ENCODE results near the gene MAGEF1. TPM values are rescaled to one million over a fixed set of nuclear protein-coding genes. Genes with fewer than 3 reads are reported as not detected.

Gene MAGEF1
- total and polyA plus RNA-seq, 2 experiments from 2014 or later, result 66.5 to 88.7 TPM

GRCh38 chr3:184688882-184689271, 23.0 kb downstream of the MAGEF1 start:
- TF ChIP-seq REST (IDR thresholded peaks at IDR 0.05; ENCODE audit: unreplicated experiment) (no peak), ZNF331 (CRISPR knock-in tag; IDR thresholded peaks at IDR 0.05; ENCODE audit: low read depth) (no peak), NANOG (IDR thresholded peaks at IDR 0.05; ENCODE audit: borderline replicate concordance) (no peak), ZNF114 (CRISPR knock-in tag; IDR thresholded peaks at IDR 0.05) (no peak), JUNB (IDR thresholded peaks at IDR 0.05; ENCODE audit: unreplicated experiment) (no peak), POLR2AphosphoS5 (IDR thresholded peaks at IDR 0.05; ENCODE audit: low read depth) (no peak)
- TF ChIP-seq, protein P1, sequence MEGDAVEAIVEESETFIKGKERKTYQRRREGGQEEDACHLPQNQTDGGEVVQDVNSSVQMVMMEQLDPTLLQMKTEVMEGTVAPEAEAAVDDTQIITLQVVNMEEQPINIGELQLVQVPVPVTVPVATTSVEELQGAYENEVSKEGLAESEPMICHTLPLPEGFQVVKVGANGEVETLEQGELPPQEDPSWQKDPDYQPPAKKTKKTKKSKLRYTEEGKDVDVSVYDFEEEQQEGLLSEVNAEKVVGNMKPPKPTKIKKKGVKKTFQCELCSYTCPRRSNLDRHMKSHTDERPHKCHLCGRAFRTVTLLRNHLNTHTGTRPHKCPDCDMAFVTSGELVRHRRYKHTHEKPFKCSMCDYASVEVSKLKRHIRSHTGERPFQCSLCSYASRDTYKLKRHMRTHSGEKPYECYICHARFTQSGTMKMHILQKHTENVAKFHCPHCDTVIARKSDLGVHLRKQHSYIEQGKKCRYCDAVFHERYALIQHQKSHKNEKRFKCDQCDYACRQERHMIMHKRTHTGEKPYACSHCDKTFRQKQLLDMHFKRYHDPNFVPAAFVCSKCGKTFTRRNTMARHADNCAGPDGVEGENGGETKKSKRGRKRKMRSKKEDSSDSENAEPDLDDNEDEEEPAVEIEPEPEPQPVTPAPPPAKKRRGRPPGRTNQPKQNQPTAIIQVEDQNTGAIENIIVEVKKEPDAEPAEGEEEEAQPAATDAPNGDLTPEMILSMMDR (conservative IDR thresholded peaks at IDR 0.05; ENCODE audit: low read depth in 2 of 2), result no peak
- Mint-ChIP-seq H3K4me3 (no peak overlapping the region), H3K9me3 (no peaks in the 10 kb centered on the region), H3K27ac (no peak overlapping the region), H3K4me1 (peaks cover 37% of the 10 kb centered on the region), H3K36me3 (ENCODE audit: low read depth) (peaks cover 2% of the 10 kb centered on the region; the same call in 1 of the 3 replicates), H3K27me3 (ENCODE audit: insufficient read depth, low read depth, poor library complexity) (peaks cover 20% of the 10 kb centered on the region)
- Histone ChIP-seq H3K27ac (ENCODE audit: low read depth) (no peak overlapping the region), H3K36me3 (ENCODE audit: insufficient read depth) (no peaks in the 10 kb centered on the region), H4K20me1 (replicated peaks; ENCODE audit: insufficient read depth) (no peaks in the 10 kb centered on the region), H3K27me3 (ENCODE audit: insufficient read depth) (no peaks in the 10 kb centered on the region), H3F3A (replicated peaks; ENCODE audit: low read depth) (no peaks in the 10 kb centered on the region), H3K9me2 (ENCODE audit: insufficient read depth) (no peaks in the 10 kb centered on the region), H2AFZ (no peak overlapping the region), H3K4me1 (ENCODE audit: insufficient read depth) (peaks cover 15% of the 10 kb centered on the region), H3K4me3 (no peak overlapping the region), H3K79me2 (replicated peaks; ENCODE audit: insufficient read depth) (no peaks in the 10 kb centered on the region), H3K4me2 (no peak overlapping the region)
- no peak for ATAC-seq
- DNase-seq (ENCODE audit: low spot score), result no peak

DNA sequence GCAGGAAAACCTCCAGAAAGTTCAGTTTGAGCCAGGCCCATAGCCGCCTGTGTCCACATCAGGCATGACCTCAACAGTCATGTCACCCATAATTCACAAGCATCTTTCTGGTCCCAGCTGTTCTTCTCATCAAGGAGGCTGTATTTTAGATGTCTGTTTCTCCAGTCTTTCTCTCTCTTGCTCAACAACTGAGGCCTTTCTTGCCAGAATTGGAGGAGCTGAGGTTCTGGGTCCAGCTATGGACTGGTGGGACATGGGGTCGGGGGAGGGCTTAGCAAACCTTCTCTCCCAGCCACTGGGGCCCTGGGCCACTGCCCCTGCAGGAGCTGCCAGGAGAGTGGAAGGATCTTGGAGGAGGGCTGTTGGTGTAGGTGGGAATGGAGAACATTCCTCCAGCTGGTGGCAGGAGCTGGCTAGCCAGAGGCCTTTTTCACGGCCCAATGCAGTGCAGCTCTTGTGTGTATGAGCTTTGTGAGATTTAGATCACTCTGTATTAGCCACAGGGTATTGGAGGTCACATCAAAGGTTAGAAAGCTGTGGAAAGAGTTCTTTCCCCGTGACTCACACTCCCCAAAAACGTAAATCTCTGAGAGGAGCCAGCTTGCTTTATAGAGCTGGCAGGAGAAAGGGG, 23.5 kb downstream of the MAGEF1 start:
- no peaks in the 10 kb centered on the region for H3K9me3 Mint-ChIP-seq
- no peak overlapping the region for H3K4me2 ChIP-seq
- no peaks in the 10 kb centered on the region for H3K27me3 ChIP-seq (ENCODE audit: insufficient read depth)
- no peaks in the 10 kb centered on the region for H3F3A ChIP-seq (replicated peaks; ENCODE audit: low read depth)
- H3K27ac ChIP-seq (ENCODE audit: low read depth), result no peak overlapping the region
- ATAC-seq (no peak), DNase-seq (ENCODE audit: low spot score) (no peak)
- peaks cover 2% of the 10 kb centered on the region; the same call in 1 of the 3 replicates for H3K36me3 Mint-ChIP-seq (ENCODE audit: low read depth)
- peaks cover 14% of the 10 kb centered on the region for H3K4me1 ChIP-seq (ENCODE audit: insufficient read depth)
- H3K4me1 Mint-ChIP-seq, result peaks cover 31% of the 10 kb centered on the region
- no peak overlapping the region for H3K4me3 Mint-ChIP-seq
- peaks cover 20% of the 10 kb centered on the region for H3K27me3 Mint-ChIP-seq (ENCODE audit: insufficient read depth, low read depth, poor library complexity)
- H3K36me3 ChIP-seq (ENCODE audit: insufficient read depth), result no peaks in the 10 kb centered on the region
- H3K4me3 ChIP-seq, result no peak overlapping the region
- no peaks in the 10 kb centered on the region for H3K79me2 ChIP-seq (replicated peaks; ENCODE audit: insufficient read depth)
- no peaks in the 10 kb centered on the region for H3K9me2 ChIP-seq (ENCODE audit: insufficient read depth)
- no peaks in the 10 kb centered on the region for H4K20me1 ChIP-seq (replicated peaks; ENCODE audit: insufficient read depth)
- no peak overlapping the region for H2AFZ ChIP-seq
- no peak overlapping the region for H3K27ac Mint-ChIP-seq
- TF ChIP-seq CREB1 (CRISPR knock-in tag; IDR thresholded peaks at IDR 0.05; ENCODE audit: low read depth) (no peak), EZH2 (IDR thresholded peaks at IDR 0.05; ENCODE audit: low read depth, unreplicated experiment) (no peak), EZH2phosphoT487 (IDR thresholded peaks at IDR 0.05; ENCODE audit: unreplicated experiment) (no peak), ZNF331 (CRISPR knock-in tag; IDR thresholded peaks at IDR 0.05; ENCODE audit: low read depth) (no peak), REST (IDR thresholded peaks at IDR 0.05; ENCODE audit: unreplicated experiment) (no peak)
